Activated naive CD8-positive, alpha-beta T cell treated with anti-CD3 and anti-CD28 coated beads for 36 hours (primary cell): ENCODE results near the gene FAM131B. TPM values are rescaled to one million over a fixed set of nuclear protein-coding genes. Genes with fewer than 3 reads are reported as not detected.

Experiments
- DNase-seq: peaks from one replicate; pipeline ENCODE4 v3.0.0; 2021
- H3K27ac Mint-ChIP-seq: one replicate; pipeline ENCODE4 v1.8.0; 2022; ENCODE audit warnings: mild to moderate bottlenecking, moderate library complexity, mixed read lengths
- H3K27me3 Mint-ChIP-seq: one replicate; pipeline ENCODE4 v1.8.0; 2022; ENCODE audit warnings: mild to moderate bottlenecking, mixed read lengths
- H3K36me3 Mint-ChIP-seq: one replicate; pipeline ENCODE4 v1.8.0; 2021; ENCODE audit warnings: mild to moderate bottlenecking, mixed read lengths
- H3K4me1 Mint-ChIP-seq: one replicate; pipeline ENCODE4 v1.8.0; 2021; ENCODE audit warnings: mixed read lengths
- H3K4me3 Mint-ChIP-seq: one replicate; pipeline ENCODE4 v1.8.0; 2022; ENCODE audit warnings: mild to moderate bottlenecking, moderate library complexity, mixed read lengths
- H3K9me3 Mint-ChIP-seq: one replicate; pipeline ENCODE4 v1.8.0; 2022; ENCODE audit warnings: mixed read lengths
- total RNA-seq, 2 experiments: library from RNA; stranded (reverse); gene quantifications; one replicate each; pipeline ENCODE4 v1.2.3, GENCODE V29; 2021

Gene FAM131B
- total RNA-seq, 2 experiments from 2014 or later, result 1.7 to 2.0 TPM

DNA sequence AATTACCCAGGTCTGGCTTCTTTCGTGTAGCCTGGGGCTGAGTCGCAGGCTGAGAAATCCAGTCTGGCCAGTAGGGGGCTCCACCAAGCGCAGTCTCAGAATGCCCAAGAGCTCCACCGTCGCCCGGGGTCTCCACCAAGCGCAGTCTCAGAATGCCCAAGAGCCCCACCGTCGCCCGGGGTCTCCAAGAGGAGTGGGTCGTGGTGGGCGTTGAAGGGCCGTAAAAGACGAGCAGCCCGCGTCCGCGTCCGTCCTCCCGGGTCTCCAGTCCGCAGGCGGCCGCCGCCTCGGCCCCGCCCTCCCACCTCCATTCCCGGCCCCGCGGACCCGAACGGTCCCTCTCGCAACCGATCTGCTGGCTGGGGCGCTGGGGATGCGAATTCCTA lies 17.7 kb upstream of the FAM131B start:
- Mint-ChIP-seq H3K4me1 (peaks cover 46% of the 10 kb centered on the region), H3K27me3 (no peaks in the 10 kb centered on the region), H3K27ac (peak overlapping the region; percentile 98), H3K36me3 (peaks cover 8% of the 10 kb centered on the region), H3K4me3 (peak overlapping the region; percentile 89), H3K9me3 (no peaks in the 10 kb centered on the region)
- DNase-seq, result peak; percentile 83

DNA sequence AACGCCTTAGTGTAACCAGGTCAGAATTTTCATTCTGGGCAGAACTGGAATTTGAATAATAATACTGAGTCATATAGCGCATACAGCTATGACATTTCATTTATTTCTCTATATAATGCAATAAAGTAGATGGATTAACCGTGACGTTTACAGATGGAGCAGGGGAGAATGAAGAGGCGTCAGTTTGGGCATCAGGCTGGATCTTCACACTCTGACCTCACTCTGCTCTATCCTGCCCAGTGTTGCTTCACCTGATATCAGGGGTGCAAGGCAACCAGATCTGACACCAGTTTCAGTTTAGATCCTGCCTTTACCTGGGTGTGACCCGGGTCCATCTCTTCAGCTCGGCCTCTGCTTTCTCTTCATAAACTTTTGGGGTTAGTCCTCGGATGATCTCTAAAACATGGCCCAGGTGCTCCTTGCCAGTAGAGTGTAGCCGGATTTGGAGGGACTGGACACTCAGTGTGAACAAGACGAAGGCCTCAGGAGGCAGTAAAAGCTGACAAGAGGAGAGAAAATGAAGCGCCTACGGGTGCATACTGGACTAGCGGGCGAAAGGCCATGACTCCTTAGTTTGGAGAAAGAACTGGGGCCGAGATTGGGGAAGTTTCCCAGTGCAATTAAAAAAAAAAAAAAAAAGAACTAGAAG lies 17.2 kb upstream of the FAM131B start:
- Mint-ChIP-seq H3K36me3 (peaks cover 8% of the 10 kb centered on the region), H3K4me3 (peak overlapping the region; percentile 89), H3K9me3 (no peaks in the 10 kb centered on the region), H3K27ac (peak overlapping the region; percentile 98), H3K27me3 (no peaks in the 10 kb centered on the region), H3K4me1 (peaks cover 51% of the 10 kb centered on the region)
- no peak for DNase-seq

DNA sequence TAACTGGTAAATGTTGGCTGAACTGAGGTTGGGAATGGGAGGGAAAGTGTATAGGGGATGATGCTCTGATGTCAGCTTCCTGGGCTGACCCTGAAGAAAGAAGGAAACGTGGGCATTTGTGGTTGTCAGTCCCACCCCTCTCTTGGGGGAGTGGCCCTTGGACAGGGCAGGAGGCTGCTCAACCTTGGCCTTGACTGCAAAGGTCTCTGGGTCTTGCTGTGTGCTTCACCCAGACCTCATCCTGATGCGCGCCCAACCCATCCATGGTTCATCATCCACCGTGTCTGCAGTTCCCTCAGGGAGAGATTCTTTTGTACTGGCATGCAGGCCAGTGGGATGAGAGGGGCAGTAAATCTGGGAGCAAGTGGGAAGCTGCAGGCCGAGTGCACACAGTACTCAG lies 13.9 kb upstream of the FAM131B start:
- DNase-seq, result no peak
- H3K36me3 Mint-ChIP-seq, result peaks cover 3% of the 10 kb centered on the region
- H3K4me3 Mint-ChIP-seq, result peak overlapping the region; percentile 2
- H3K27ac Mint-ChIP-seq, result peak overlapping the region; percentile 92
- H3K9me3 Mint-ChIP-seq, result no peaks in the 10 kb centered on the region
- no peaks in the 10 kb centered on the region for H3K27me3 Mint-ChIP-seq
- peaks cover 64% of the 10 kb centered on the region for H3K4me1 Mint-ChIP-seq

DNA sequence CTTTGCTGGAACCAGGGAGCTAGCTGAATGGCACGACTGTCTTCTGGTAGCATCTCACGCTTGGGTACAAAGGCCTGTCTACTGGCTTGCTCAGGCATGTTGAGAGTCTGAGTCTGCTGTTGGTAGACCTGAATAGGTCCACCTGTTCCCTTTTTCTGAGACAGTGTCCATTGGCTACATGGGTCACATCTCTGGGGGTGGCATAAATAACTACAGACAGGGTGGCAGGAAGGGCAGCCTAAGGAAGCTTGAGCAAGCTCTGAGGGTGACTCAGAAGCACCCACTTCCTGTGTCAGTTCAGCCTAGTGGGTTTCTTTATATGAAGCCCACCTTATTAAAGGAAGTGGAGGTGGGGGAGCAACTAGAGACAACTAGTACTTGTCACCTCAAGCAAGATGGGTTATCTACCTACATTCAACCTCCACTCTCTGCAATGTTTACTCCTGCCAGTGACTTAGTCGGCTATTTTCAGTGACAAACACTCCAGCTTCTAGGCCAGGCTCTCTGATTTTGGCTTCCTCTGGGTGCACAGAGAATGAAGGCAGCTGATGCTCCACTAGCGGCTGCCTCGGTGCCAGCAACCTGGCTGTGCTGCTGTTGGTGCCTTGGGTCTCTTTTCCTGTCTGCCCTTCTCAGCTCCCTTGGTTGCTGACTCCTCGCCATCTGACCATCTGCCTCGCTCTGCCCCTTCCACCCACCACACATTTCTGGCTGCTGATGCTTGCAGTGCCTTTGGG lies 13.0 kb upstream of the FAM131B start:
- peaks cover 3% of the 10 kb centered on the region for H3K36me3 Mint-ChIP-seq
- peaks cover 69% of the 10 kb centered on the region for H3K4me1 Mint-ChIP-seq
- peak overlapping the region; percentile 43 for H3K4me3 Mint-ChIP-seq
- H3K27ac Mint-ChIP-seq, result peak overlapping the region; percentile 92
- no peaks in the 10 kb centered on the region for H3K9me3 Mint-ChIP-seq
- no peaks in the 10 kb centered on the region for H3K27me3 Mint-ChIP-seq
- DNase-seq, result peak; percentile 46

DNA sequence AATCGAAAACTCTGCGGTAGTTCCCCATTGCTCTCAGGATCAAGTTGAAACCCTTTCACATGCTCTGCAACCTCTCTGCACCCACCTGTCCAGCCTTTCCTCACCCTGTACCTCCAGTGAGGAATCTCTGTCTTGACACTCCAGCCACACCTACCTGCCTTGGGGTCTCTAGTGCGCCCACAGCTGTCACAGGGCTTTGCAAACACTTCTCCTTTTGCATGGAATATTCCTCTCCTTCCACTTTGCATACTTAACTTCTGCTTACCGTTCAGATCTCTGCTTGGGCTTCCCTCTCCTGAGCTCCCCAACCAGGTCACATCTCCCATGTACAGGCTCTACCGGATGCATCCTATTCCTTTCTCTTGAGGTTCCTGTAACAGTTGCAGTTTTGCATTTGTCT lies 12.0 kb upstream of the FAM131B start:
- Mint-ChIP-seq H3K4me3 (no peak overlapping the region), H3K9me3 (no peaks in the 10 kb centered on the region), H3K4me1 (peaks cover 70% of the 10 kb centered on the region), H3K27me3 (no peaks in the 10 kb centered on the region), H3K36me3 (peaks cover 3% of the 10 kb centered on the region), H3K27ac (peak overlapping the region; percentile 92)
- DNase-seq, result no peak

DNA sequence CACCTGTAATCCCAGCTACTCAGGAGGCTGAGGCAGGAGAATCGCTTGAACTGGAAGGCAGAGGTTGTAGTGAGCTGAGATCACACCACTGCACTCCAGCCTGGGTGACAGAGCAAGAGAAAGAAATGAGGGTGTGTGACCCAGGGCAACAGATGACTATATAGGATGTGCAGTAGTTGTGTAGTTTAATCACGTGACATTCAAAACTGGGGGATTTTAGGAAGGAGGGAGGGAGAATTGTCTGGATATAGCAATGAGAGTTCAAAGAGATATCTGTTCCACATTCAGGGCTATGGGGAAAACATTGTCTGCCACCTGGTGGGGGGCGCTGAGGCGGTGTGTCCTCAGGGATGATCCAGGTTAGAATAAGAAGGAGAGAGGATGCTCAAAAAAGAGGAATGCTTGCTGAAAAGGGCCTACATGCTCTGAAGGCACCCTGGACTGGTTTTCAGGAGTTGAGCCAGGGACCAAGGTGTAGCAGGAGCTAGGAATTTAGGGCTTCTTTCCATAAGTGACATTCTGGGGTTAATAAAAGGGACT lies 10.8 kb upstream of the FAM131B start:
- Mint-ChIP-seq H3K9me3 (no peaks in the 10 kb centered on the region), H3K4me3 (no peak overlapping the region), H3K27me3 (no peaks in the 10 kb centered on the region), H3K36me3 (peaks cover 3% of the 10 kb centered on the region), H3K4me1 (peaks cover 59% of the 10 kb centered on the region), H3K27ac (peak overlapping the region; percentile 1)
- DNase-seq, result no peak

DNA sequence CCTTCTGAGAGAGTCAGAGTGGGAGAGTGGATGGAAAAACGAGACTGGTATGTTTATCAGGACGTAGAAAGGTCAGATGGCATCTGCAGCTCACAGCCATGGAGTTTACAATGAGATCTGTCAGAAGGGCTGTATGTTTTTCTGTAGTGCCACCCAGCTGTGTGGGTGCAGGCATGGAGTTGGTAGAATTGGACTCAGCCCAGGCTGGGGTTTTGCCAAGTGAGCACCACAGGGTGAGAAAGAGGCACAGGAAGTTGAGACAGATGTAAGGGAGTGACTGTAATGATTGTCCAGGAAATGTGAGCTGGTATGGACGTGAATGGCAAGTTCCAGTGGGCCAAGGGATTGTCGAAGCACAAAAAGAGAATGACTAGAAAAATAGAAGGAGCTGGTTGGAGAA lies 9.6 kb upstream of the FAM131B start:
- H3K4me3 Mint-ChIP-seq, result peak overlapping the region; percentile 30
- peaks cover 3% of the 10 kb centered on the region for H3K36me3 Mint-ChIP-seq

DNA sequence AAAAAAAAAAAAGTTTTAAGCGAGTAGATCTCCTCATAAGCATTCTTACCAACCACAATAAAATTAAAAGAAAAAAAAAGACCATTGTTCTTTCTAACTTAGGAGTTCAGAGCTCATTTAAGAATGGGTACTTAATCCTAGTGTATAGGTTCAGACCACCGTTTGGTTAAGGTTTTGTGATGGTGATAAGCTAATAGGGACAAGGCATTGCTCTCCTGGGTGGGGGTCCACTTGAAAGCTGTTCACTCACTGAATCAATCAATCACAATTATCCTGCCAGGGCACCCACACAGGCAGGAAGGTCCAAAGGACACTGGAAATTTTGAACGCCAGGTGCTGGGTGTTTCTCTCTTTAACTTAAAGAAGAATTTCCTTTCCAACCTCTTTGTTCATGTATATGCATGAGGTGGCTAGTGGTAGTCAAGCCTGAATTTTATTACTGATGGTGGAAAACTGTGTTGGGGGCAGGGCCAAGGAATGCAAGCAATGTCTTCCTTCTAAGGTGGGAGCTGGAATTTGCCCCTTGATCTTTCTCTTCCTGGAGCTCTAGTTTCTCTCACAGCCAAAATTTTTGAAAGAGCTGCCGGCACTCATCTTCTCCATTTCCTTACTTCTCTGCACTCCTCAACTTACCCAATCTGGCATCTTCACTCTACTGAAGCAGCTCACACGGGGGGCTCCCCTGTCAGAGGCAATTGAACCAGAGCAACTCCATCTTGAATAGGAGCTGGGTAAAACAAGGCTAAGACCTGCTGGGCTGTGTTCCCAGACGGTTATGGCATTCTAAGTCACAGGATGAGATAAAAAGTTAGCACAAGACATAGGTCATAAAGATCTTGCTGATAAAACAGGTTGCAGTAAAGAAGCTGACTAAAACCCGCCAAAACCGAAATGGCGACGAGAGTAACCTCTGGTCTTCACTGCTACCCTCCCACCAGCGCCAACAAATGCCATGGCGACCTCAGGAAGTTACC lies 7.5 kb upstream of the FAM131B start:
- no peak for DNase-seq
- Mint-ChIP-seq H3K27me3 (no peaks in the 10 kb centered on the region), H3K36me3 (peaks cover 3% of the 10 kb centered on the region), H3K4me1 (peaks cover 33% of the 10 kb centered on the region), H3K9me3 (no peaks in the 10 kb centered on the region), H3K4me3 (no peak overlapping the region), H3K27ac (no peak overlapping the region)

More for the DNA sequence above, 9.6 kb upstream of the FAM131B start:
- Mint-ChIP-seq H3K9me3 (no peaks in the 10 kb centered on the region), H3K4me1 (peaks cover 51% of the 10 kb centered on the region), H3K27ac (peak overlapping the region; percentile 82), H3K27me3 (no peaks in the 10 kb centered on the region)
- DNase-seq, result peak; percentile 37

DNA sequence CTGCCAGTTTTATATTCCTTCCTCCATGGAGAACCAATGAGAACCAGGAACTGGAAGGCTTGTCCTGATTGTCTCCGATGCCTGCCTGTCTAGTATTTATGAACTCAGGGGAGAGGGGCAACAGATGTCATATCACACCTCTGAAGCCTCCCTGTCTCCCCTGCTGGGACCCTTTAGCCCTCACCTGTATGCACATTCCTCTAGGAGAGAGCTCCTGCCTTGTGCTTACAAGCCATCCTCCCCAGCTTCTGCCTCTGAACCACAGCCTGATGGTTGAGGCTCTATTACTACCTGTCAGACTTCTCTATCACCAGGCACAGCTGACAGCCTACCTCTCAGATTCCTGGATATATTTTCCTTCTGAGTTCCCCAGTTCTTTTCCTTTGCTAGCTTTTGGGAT lies 5.9 kb upstream of the FAM131B start:
- Mint-ChIP-seq H3K4me1 (peaks cover 20% of the 10 kb centered on the region), H3K4me3 (no peak overlapping the region), H3K9me3 (no peaks in the 10 kb centered on the region), H3K36me3 (peaks cover 3% of the 10 kb centered on the region), H3K27me3 (peaks cover 7% of the 10 kb centered on the region), H3K27ac (no peak overlapping the region)
- no peak for DNase-seq

DNA sequence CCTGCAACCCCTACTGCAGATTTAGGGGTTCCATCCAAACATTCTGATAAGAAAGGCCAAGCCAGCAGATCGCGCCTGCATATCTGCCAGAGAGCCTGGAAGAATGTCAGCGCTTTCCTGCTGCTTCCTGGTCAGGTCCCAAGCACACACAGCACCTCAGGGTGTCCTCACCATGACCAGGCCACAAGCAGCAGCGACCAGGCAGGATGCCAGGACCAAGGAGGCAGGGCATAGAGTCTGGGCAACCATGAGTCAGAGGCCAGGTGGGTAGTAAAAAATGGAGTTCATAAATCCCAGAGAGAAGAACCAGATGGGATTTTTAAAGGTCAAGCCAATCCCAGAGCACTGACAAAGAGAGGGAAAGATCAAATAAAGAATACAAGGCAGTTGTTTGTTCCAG lies 5.5 kb upstream of the FAM131B start:
- Mint-ChIP-seq H3K4me1 (peaks cover 17% of the 10 kb centered on the region), H3K36me3 (peaks cover 3% of the 10 kb centered on the region), H3K27me3 (peaks cover 11% of the 10 kb centered on the region), H3K27ac (no peak overlapping the region), H3K4me3 (no peak overlapping the region), H3K9me3 (no peaks in the 10 kb centered on the region)
- DNase-seq, result no peak

DNA sequence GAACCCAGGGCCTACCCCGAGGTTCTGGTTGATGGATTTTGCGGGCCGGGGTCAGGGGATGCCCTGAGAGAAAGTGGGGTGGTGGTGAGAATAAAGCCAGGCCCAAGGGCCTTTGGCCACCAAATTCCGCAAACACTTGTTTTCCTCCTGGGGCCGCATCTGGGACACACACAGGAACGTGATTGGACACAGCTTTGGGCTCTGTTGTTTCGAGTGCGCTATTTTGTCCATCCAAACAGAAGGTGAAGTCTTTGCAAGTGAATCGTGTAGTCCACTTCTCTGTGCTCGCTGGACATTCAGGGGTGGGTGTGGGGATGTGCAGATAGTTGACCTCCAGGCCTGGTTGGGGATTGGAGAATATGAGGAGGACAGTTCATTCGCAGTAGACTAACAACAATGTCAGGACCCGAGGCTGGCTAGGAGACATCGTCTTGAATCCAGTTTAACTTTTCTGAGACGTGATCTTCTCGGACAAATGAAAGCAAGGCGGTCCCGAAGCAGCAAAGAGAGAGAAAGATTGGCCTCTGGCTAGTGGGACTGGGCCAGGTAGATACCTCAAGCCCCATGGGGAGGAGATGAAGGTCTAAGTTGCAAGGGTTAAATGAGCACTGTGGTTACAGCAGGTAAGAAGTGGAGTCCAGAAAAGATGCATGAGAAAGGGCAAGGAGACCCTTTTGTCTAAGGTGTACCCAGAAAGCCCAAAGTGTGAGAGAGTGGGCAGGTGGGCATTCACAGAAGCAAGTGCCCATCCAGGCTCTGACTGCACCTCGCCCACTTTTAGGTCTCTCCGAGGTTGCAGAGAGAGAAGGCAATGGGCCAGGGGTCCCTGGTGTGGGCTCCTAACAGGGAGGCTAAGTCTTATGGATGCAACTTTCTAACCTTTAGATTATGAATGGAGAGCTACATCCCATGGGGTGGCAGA lies 764 bp upstream of the FAM131B start:
- H3K27ac Mint-ChIP-seq, result no peak overlapping the region
- no peaks in the 10 kb centered on the region for H3K4me1 Mint-ChIP-seq
- peaks cover 15% of the 10 kb centered on the region for H3K27me3 Mint-ChIP-seq
- H3K36me3 Mint-ChIP-seq, result no peaks in the 10 kb centered on the region
- H3K4me3 Mint-ChIP-seq, result peak overlapping the region; percentile 62
- no peaks in the 10 kb centered on the region for H3K9me3 Mint-ChIP-seq
- no peak for DNase-seq

DNA sequence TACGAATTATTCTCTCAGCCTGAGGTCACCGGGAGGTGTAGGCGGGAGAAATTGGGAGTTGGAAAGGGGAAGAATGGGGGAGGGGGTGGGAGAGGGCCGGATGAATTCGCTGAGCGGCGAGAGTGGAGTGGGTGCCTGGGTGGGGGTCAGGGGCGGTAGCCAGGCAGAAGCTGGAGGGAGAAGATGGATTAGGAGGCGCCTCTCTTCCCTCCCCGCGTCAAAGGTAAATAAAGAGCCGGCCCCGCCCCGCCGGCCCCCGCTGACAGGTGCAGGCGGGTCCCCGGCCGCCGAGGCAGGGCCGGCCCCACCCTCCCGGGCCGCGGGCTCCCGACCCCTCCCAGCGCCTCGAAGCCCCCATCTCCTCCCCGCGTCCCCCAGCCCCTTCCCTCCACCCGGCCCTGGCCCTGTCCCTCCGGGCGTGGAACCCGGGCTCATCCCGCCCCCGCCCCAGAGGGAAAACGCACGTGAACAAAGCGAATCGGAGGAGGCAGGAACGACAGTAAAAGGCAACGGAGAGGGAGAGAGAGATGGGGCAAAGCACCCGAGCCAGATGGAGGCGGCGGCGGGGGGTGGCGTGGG lies 872 bp downstream of the FAM131B start:
- Mint-ChIP-seq H3K27ac (no peak overlapping the region), H3K4me1 (no peaks in the 10 kb centered on the region), H3K27me3 (peaks cover 15% of the 10 kb centered on the region), H3K9me3 (no peaks in the 10 kb centered on the region), H3K4me3 (peak overlapping the region; percentile 87), H3K36me3 (no peaks in the 10 kb centered on the region)
- no peak for DNase-seq

DNA sequence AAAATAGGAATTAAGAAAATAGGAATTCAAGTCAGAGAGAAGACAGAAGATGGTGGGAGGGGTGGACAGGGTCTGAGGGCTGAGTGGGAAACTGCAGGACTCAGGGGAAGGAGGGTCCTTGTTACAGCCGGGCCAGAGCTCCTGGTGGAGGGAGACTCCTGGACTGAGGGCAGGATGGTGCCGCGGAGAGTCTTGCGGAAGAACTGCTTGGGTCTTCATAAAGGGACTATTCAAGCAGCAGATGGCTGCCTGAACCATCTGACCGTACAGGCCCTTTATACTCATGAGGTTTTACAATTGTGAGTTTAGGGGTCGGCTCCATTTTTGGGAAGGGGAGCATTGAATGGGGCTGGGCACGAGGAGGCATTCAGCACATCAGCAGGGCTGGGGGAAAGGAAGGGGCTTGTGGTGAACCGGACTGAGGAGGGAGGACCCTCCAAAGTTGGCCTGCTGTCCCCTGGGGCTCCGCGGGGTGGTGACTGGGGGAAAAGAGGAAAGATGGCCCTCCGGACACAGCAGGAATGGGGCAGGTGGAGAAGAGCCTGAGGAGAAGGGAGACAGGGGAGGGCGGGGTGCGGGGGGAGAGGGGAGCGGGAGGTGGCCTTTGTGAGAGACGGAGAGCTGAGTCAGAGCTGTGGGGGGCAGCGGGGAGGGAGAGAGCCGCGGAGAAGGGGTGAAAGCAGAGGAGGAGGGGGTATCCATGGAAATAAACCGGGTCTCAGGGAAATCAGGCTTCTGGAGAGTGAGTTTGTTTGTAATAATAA lies 1.5 kb downstream of the FAM131B start:
- no peak for DNase-seq
- H3K27me3 Mint-ChIP-seq, result peaks cover 15% of the 10 kb centered on the region
- no peaks in the 10 kb centered on the region for H3K4me1 Mint-ChIP-seq
- no peaks in the 10 kb centered on the region for H3K36me3 Mint-ChIP-seq
- H3K27ac Mint-ChIP-seq, result no peak overlapping the region
- H3K9me3 Mint-ChIP-seq, result no peaks in the 10 kb centered on the region
- peak overlapping the region; percentile 64 for H3K4me3 Mint-ChIP-seq
